Posterior cingulate gyrus (tissue), 11 donors: ENCODE data around the gene GRAMD2B.

Experiments used
- DNase-seq, 10 donors: peaks; one replicate each; pipeline versions ENCODE4 v3.0.0 to v3.0.0-alpha.2; 2020 to 2021; ENCODE audit warnings: mixed read lengths in 3 of 10
- intact Hi-C: fragments of 100-400 bp; cut with DNase I; formaldehyde crosslinking; loops from one replicate; pipeline ENCODE4 v1.15.1; 2023

Gene GRAMD2B

GRCh38 chr5:126471875-126472537, 48.8 kb downstream of the GRAMD2B start:
- intact Hi-C loops, result no loop called here
- no peak for DNase-seq

DNA sequence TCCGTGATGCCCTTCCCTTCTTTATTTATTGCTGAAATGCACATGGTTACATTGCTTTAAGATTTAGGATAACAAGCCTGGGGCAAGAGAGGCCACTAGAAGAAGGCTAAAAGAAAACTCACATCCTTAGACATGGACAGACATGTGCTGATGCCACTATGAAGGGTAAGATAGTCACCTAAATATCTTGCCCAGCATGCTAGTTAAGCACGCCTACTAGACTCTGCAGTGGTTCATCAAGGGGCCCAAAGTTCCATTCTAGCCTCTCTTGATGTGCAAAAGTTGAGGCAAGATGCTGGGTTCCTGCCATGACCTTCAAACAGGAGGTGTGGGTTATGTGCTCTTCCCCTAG, 49.3 kb downstream of the GRAMD2B start:
- DNase-seq, result no peak
- intact Hi-C loops, result no loop called here

GRCh38 chr5:126477294-126478117, 54.3 kb downstream of the GRAMD2B start:
- DNase-seq, result peak in 1 of 10 donors; percentile 66
- intact Hi-C loops, result no loop called here

DNA sequence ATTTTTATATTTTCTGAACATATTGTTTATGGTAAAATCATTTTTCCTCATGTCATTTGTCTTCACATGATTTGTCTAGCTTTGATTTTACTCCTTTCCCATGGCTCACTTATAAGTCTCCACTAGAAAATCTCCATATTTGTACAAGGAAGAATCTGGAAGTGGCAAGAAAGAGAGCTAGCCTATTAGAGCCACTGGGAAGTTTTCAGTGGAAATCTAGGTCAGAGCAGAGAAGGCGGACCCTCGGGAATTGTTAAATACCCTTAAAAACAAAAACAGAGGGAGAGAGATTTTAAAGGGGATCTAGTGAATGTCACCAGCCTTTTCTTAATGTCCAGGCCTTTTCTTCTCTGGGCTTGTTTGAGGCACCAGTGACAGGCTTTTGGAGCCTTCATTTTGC, 56.6 kb downstream of the GRAMD2B start:
- DNase-seq, result no peak
- intact Hi-C loops, result loop anchor here (10.0 kb wide), 1 partner anchor 55 kb away; the partner anchor contains the start of gene GRAMD2B

GRCh38 chr5:126480824-126481223, 57.6 kb downstream of the GRAMD2B start:
- no peak for DNase-seq
- intact Hi-C loops, result loop anchor here (10.0 kb wide), 1 partner anchor 56 kb away; the partner anchor contains the start of gene GRAMD2B

GRCh38 chr5:126481243-126481642, 58.0 kb downstream of the GRAMD2B start:
- intact Hi-C loops, result loop anchor here (10.0 kb wide), 1 partner anchor 56 kb away; the partner anchor contains the start of gene GRAMD2B
- DNase-seq, result no peak

DNA sequence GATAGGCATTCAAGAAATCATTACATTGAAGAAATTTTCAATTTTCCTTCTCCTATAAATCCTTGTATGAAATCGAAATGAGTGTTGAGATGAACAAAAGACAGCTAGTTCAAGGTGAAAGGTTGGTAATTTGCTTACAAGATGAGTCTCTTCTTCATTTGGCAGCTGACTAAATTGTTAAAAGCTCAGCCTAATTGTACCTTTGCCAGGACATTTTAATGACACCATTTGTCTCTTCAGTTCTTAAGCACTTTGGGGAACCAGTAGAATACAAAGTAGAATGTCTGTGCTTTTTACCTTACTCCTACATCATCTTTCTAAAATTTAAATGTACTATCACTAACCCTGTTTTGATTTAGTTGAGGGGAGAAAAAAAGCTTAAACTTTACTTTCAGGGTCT, 59.4 kb downstream of the GRAMD2B start:
- intact Hi-C loops, result loop anchor here (10.0 kb wide), 1 partner anchor 58 kb away; the partner anchor contains the start of gene GRAMD2B

GRCh38 chr5:126483156-126483555, 59.9 kb downstream of the GRAMD2B start:
- intact Hi-C loops, result loop anchor here (10.0 kb wide), 1 partner anchor 58 kb away; the partner anchor contains the start of gene GRAMD2B
- DNase-seq, result no peak

More for the DNA sequence above, 59.4 kb downstream of the GRAMD2B start:
- DNase-seq, result no peak

GRCh38 chr5:126484253-126484652, 61.0 kb downstream of the GRAMD2B start:
- intact Hi-C loops, result loop anchor here (10.0 kb wide), 1 partner anchor 59 kb away; the partner anchor contains the start of gene GRAMD2B
- peak in 1 of 10 donors; percentile 26 for DNase-seq

GRCh38 chr5:126486332-126486731, 63.1 kb downstream of the GRAMD2B start:
- peak in 2 of 10 donors; percentile 16 to 45 for DNase-seq

DNA sequence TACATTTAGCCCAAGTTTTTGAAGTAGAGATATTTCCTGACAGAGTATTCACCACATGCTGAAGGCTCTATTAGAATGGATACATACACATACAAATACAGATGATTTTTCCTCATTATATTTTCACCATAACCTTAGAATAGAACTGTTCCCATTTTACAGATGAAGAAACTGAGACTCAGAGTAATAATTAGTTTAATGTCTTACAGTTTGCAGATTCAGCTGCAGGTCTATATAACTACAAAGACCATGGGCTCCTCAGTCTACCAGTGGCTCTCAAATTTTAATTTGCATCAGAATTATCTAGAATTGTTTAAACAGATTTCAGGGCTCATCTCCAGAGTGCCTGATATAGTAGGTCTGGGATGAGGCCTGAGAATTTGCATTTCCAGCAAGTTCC, 64.4 kb downstream of the GRAMD2B start:
- intact Hi-C loops, result loop anchor here (10.0 kb wide), 1 partner anchor 63 kb away; the partner anchor contains the start of gene GRAMD2B
- DNase-seq, result no peak

More at GRCh38 chr5:126486332-126486731, 63.1 kb downstream of the GRAMD2B start:
- intact Hi-C loops, result loop anchor here (10.0 kb wide), 1 partner anchor 62 kb away; the partner anchor contains the start of gene GRAMD2B

- no peak for DNase-seq
- intact Hi-C loops, result loop anchor here (10.0 kb wide), 1 partner anchor 64 kb away; the partner anchor contains the start of gene GRAMD2B
Measured at GRCh38 chr5:126488443-126489065, 65.3 kb downstream of the GRAMD2B start.

- intact Hi-C loops, result loop anchor here (5.0 kb wide), 1 partner anchor 138 kb away; no protein-coding TSS in a partner anchor
- DNase-seq, result peak in 2 of 10 donors; percentile 26 to 43
Measured at GRCh38 chr5:126490167-126490940, 67.1 kb downstream of the GRAMD2B start.

GRCh38 chr5:126492939-126493338, 69.7 kb downstream of the GRAMD2B start:
- DNase-seq, result no peak
- intact Hi-C loops, result loop anchor here (5.0 kb wide), 1 partner anchor 141 kb away; no protein-coding TSS in a partner anchor

- no peak for DNase-seq
- intact Hi-C loops, result loop anchor here (5.0 kb wide), 1 partner anchor 142 kb away; no protein-coding TSS in a partner anchor
Measured at GRCh38 chr5:126494393-126494792, 71.2 kb downstream of the GRAMD2B start.

GRCh38 chr5:126497506-126497905, 74.3 kb downstream of the GRAMD2B start:
- intact Hi-C loops, result no loop called here
- DNase-seq, result no peak

- intact Hi-C loops, result no loop called here
- DNase-seq, result peak in 1 of 10 donors; percentile 26
Measured at GRCh38 chr5:126499278-126499677, 76.1 kb downstream of the GRAMD2B start.

DNA sequence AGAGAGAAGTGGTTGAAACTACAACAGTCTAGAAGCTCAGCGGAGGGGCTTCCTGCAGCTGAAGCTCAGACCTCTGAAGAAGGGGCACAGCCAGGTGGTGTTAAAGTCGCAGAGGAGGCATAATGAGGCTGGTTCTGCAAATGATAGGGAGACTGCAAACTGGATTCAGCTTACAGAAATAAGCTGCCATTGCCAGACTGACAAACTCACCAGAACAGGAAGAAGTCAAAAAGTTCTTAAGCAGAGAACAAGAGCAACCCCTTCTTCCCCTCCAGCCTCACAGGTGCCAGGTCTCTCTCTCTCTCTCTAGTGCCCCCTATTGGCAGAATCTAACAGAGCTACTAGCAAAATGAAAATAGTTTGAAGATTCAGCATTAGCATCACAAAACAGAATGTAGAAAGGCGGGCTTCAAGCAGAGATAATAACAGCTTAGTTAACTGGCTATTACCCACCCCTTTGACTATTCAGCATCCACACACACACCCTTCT, 76.7 kb downstream of the GRAMD2B start:
- DNase-seq, result no peak
- intact Hi-C loops, result no loop called here

DNA sequence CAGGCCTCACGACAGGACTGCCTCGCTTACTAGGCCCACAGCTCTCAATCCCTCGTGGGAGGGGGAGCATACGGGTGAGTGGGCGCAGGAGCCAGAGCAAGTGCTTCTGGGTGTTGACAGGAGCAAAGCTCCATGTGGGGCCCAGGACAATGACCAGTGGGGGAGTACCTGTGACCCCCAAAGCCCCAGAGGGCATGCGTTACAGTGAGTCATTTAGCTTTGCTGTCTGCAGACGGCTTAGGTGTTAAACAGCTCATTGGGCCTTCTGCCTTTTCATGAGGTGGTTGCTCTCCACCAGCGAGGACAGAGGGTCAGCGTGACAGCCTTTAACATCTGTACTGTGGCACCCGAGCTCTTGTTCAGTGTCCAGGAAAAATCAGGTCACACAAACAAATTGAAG, 78.2 kb downstream of the GRAMD2B start:
- intact Hi-C loops, result no loop called here
- DNase-seq, result no peak
